Measurements from ENCODE around the gene TMEM174.
A peak's percentile ranks its signal among the peaks of the same experiment; 100 is the strongest.

TMEM174 gene

GRCh38 chr5:73154208-73155006 is 18.6 kb upstream of the TMEM174 start:
- DNase-seq, result no peak

DNA sequence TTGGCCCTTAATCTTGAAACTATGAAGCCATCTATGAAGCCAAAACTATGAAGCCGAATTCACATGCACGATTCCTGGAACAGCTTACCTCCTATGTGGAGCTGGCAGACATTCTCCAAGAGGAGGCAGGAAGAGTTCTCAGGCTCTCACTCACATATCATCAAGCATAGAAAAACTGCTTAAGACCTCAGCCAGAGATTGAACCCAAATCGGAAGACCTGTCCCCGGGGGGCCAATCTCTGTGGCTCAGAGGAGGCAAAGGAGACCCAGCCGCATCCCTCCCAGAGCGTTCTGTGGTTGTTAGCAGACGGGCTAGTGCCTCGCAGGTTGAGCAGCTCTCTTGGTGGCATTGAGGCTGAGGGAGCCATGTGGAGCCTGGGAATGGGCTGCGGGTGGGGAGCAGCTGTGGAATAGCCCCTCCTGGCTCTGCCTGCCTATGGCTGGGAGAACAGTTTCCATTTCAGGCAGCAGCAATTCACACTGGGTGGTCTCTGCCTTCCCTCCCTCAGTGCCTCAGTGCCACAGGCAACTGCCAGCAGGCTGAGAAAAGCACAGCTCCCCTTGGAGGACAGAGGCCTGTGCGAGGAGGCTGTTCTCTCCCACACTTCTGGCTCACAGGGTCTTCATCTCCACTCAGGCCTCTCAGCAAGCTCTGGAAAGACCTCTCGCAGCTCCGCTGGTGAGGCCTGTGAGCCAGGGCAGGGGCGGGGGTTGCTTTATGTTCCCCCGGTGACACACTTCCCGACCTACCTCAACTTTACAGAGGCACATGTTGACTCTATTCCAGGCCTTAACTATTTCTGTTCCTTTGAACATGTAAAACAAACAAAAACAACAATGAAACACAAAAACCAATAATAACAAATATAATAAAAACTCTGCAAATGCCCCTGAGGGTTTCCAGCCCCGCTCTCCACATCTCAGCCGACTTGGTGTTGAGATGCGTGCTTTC is 17.4 kb upstream of the TMEM174 start:
- no peak for DNase-seq

- no peak for DNase-seq
These were observed 15.3 kb upstream of the TMEM174 start for GRCh38 chr5:73157414-73158303.

DNA sequence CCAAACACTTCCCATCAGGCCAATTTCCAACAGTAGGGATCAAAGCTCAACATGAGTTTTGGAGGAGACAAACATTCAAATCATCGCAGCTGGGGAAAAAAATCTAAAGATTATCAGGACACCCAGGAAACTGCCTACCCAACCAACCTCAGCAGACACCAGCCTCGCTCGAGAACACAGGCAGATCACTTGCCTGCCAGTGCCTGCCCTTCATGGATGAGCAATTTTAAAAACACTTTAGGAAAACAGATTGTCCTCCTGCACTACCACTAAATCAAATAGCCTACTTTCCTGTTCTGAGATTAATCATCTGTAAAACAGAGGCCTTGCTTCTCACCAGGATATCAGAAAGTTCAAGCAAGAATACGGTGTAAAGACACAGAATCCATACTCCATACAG is 14.7 kb upstream of the TMEM174 start:
- DNase-seq, result no peak

- DNase-seq, result no peak
These were observed 12.7 kb upstream of the TMEM174 start for GRCh38 chr5:73160239-73160671.

DNA sequence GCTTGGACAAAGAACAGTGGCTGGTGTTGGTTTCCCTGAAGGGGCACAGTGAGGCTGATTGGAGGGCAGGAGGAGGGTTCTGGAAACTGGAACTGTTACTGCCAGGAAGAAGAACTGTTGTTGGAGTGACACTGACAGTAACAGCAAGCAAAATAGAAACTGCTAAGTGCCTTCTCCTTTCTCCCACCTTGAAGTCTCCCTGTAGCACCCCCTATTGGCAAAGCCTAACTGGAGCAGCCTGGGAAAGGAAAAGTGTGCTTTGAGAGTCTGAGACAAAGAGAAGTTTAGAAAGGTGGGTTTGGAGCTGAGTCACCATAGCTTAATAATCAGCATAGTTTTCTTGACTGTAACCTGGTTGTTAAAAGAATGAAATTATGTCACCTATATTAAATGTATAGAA is 2.5 kb upstream of the TMEM174 start:
- DNase-seq, result peak; percentile 11

DNA sequence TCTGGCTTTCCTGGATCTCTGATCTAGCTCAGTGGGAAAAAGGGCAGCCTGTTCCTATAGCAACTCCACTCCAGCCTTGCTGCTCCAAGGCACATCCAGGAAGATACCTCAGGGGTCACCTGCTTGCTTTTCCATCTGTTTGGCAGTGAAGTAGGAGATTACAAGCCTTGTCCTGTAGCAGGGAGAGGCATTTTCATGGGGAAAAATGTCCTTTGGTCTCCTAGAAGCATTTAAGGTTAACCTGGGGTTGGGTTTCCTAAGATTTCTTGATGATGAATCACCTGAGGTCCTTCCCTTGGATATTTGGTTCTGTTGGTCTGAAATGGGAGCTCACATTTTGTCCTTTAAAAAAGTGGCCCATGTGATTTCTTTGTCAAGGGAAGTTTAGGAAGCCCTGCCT is 1.5 kb upstream of the TMEM174 start:
- no peak for DNase-seq

DNA sequence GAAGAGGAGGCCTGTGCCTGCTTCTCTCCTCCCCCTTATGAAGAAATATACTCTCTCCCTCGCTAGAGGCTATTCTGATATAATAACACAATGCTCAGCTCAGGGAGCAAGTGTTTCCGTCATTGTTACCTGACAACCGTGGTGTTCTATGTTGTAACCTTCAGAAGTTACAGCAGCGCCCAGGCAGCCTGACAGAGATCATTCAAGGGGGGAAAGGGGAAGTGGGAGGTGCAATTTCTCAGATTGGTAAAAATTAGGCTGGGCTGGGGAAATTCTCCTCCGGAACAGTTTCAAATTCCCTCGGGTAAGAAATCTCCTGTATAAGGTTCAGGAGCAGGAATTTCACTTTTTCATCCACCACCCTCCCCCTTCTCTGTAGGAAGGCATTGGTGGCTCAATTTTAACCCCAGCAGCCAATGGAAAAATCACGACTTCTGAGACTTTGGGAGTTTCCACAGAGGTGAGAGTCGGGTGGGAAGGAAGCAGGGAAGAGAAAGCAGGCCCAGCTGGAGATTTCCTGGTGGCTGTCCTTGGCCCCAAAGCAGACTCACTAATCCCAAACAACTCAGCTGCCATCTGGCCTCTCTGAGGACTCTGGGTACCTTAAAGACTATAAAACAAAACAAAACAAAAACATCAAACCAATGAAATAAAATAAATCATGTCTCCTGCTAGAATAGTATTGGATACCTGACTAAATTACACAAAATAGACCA is 1.3 kb downstream of the TMEM174 start:
- DNase-seq, result peak; percentile 78

- DNase-seq, result peak; percentile 59
These were observed 3.3 kb downstream of the TMEM174 start for GRCh38 chr5:73176250-73176649.

DNA sequence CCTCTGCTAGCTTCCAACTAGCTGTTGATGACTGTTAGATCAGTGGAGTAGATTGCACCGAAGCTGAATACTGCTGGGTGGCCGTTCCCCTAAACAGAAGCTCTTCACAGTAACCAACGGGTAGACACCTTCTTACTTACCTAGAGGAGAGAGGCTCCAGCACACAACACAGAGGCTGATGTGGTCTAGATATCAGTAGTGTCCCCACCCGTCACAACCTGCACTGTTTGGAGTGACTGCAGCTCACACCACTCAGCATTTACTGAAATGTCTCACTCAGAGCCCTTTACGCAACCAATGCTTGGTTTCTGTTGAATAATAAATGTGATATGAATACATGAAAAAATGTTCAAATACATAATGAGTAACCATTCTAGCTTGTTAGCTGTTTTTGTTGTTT is 5.3 kb downstream of the TMEM174 start:
- DNase-seq, result no peak

DNA sequence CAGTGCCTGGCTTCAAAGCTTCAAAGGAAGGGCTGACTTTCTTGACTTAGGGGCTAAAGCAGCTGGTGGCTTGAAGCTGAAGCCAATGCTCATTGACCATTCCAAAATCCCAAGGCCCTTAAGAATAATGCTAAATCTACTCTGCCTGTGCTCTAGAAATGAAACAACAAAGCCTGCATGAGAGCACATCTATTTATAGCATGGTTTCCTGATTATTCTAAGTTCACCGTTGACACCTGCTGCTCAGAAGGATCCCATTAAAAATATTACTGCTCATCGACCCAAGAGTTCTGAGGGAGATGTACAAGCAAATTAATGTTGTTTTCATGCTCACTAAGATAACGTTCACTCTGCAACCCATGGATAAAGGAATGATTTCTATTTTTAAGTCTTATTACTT is 6.7 kb downstream of the TMEM174 start:
- no peak for DNase-seq

- no peak for DNase-seq
These were observed 7.6 kb downstream of the TMEM174 start for GRCh38 chr5:73180566-73180965.

GRCh38 chr5:73182307-73182706 is 9.3 kb downstream of the TMEM174 start:
- no peak for DNase-seq

DNA sequence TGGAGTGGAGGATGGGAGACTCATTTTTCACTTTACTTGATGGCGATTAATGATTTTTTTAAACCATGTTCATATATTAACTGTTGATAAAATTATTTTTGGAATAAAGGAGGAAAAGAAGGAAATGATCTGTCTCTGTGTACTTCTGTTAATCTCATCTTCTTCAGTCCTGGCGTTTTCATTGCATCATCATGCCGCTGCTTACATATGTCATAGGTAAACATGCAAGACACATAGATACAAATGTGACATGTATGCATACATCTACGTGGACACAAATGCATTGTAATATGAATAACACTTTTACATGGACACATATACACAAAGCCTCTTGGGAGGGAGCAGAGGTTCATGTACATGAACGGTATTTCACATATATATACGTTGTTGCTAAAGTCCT is 10.0 kb downstream of the TMEM174 start:
- no peak for DNase-seq

GRCh38 chr5:73183481-73183891 is 10.5 kb downstream of the TMEM174 start:
- DNase-seq, result no peak

- no peak for DNase-seq
These were observed 14.0 kb downstream of the TMEM174 start for GRCh38 chr5:73186976-73187375.

DNA sequence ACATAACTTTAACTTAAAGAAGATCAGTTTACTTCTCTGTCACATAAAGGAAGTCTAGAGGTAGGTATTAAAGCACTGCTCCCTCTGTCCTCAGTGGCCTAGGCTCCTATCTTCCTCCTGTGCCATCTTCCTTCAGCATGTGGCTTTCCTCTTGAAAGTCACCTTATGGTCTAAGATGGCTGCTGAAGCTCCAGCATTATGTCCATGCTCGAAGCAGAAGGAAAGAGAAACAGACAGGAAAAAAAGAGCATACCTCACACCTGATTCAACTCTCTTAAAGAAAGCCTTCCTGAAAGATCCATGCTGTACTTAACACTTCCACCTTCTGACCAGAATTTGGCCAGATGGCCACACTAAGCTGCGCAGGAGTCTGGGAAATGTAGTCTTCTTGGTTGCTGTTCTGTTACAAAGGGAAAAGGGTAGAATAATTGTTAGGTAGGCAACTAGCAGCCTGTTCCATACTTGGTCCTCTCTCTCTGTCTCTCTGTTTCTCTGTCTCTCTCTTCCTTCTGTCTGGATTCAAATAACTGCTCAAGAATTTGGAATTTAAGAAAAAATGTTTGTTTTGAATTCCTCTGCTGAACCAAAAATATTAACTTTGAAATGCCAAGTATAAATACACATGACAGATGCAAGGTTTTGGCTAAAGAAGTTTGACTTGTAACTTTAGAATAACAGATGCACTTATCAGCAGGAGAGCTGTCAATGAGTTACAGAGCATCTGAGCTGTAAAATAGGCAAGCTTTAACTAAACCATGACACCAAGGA is 16.0 kb downstream of the TMEM174 start:
- DNase-seq, result peak; percentile 83

DNA sequence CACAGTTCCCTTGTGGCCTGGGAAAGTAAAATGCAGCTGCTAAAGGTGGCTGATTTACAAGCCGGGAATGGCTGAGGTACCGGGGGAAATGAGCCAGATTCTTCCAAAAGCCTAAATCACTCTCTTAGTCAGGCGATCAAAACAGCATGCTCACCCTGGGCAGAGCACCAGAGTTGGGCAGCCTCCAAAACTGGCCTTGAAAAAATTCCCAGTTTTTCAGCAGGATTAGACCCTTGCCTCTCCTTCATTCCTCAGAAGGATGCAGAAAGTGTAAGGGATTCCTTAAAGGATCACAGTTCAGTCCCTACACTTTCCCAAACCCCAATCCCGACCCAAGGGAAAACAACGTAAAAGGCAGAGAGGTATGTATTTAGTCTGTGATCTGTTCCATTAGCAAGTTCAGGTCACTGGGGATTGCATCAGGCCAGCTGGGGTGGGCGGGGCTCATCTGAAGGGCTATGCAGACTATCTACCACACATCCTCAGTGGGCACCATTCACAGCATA is 16.9 kb downstream of the TMEM174 start:
- DNase-seq, result peak; percentile 55

DNA sequence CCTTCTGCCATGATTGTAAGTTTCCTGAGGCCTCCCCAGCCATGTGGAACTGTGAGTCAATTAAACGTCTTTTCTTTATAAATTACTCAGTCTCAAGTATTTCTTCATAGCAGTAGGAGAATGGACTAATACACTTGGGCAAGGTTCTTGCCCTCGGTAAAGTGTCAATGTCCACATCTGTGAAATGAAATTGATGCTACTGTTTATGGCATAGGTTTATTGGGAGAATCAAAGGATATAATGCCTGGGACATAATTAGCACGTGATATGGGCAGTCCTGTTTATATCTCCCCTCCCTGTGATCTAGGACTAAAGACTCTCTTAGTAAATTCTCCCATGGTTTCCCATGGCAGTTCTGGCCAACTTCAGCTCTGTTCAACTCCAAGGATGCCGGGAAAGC is 19.4 kb downstream of the TMEM174 start:
- DNase-seq, result no peak

- no peak for DNase-seq
These were observed 20.6 kb downstream of the TMEM174 start for GRCh38 chr5:73193592-73193991.

DNA sequence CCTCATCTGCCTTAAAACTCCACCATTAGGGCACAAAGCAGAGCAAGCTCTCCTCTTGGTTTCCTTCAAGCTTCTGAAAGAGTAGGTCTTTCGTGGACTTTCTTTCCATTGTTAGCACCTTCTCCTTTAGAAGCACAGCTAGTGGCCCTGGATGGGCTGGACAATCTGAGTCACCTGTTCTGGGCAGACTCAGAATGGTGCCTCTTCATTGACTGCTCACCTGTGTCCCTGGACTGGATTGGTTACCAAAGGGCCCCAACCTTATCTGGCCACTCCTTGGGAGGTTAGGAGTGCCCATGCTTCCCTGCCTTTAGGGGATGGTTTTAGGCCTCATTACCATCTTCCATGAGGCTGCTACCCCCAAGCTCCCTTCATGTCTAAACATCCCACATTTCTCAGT is 23.2 kb downstream of the TMEM174 start:
- DNase-seq, result no peak

All from NCI-H82 (cell line).